Uterus (tissue), 4 donors: ENCODE data around the gene MAPK8IP3. TPM values are rescaled to one million over a fixed set of nuclear protein-coding genes. Genes with fewer than 3 reads are reported as not detected.

Experiments
- DNase-seq, 2 donors: peaks; one replicate each; pipeline ENCODE4 v3.0.0-alpha.2; 2019 to 2020
- H3K27ac ChIP-seq, 2 donors: fragments of 200-600 bp; sonication (generic); 1 replicate in 1 of 2; 2 replicates in 1 of 2; pipeline ENCODE4 v1.5.1; 2016 to 2018
- H3K27me3 ChIP-seq, 2 donors: fragments of 200-600 bp; sonication (generic); one replicate each; pipeline ENCODE4 v1.5.1; 2018 to 2019; ENCODE audit warnings: control low read depth in 1 of 2
- H3K36me3 ChIP-seq, 2 donors: fragments of 200-600 bp; sonication (generic); one replicate each; pipeline ENCODE4 v1.5.1; 2019; ENCODE audit warnings: control low read depth in 1 of 2
- H3K4me1 ChIP-seq, 2 donors: fragments of 200-600 bp; sonication (generic); one replicate each; pipeline ENCODE4 v1.5.1; 2018 to 2019; ENCODE audit warnings: control low read depth in 1 of 2
- H3K4me3 ChIP-seq, 2 donors: fragments of 200-600 bp; sonication (generic); 1 replicate in 1 of 2; 2 replicates in 1 of 2; pipeline ENCODE4 v1.5.1; 2018 to 2019; ENCODE audit warnings: mild to moderate bottlenecking in 1 of 2
- H3K9me3 ChIP-seq, 2 donors: fragments of 200-600 bp; sonication (generic); one replicate each; pipeline ENCODE4 v1.5.1; 2019; ENCODE audit warnings: control low read depth in 1 of 2
- POLR2A ChIP-seq, 2 donors: fragments of 450-650 bp; IDR thresholded peaks; one replicate each; pipeline ENCODE4 v1.6.1; 2016; ENCODE audit warnings: antibody characterized with exemption in 2 of 2, mild to moderate bottlenecking in 1 of 2, moderate library complexity in 1 of 2
- intact Hi-C: fragments of 100-400 bp; cut with DNase I; formaldehyde crosslinking; loops from one replicate; pipeline ENCODE4 v1.15.1; 2023; ENCODE audit warnings: low total_unique reads
- total RNA-seq, 4 donors: library from RNA; depleted of rRNA in 3 of 4; stranded (reverse); fragments of >200 nt in 3 of 4; gene quantifications; one replicate each; pipeline versions ENCODE4 v1.1.0 to v1.2.4, GENCODE V29; 2014 to 2023
- TF ChIP-seq, protein P1 (sequence below), 4 experiments: fragments of 200-600 bp in 2 of 4; fragments of 450-650 bp in 2 of 4; sonication (generic) in 2 of 4; IDR thresholded peaks; one replicate each; pipeline ENCODE4 v1.5.1; 2016 to 2019; ENCODE audit warnings: antibody characterized with exemption in 4 of 4, mild to moderate bottlenecking in 2 of 4, moderate library complexity in 1 of 4
- donor health status: DM: yes; HTN: yes; CAD: no.

The MAPK8IP3 gene
- total RNA-seq, 4 donors from 2014 or later = 17.4 to 113 (median 77.8) TPM

DNA sequence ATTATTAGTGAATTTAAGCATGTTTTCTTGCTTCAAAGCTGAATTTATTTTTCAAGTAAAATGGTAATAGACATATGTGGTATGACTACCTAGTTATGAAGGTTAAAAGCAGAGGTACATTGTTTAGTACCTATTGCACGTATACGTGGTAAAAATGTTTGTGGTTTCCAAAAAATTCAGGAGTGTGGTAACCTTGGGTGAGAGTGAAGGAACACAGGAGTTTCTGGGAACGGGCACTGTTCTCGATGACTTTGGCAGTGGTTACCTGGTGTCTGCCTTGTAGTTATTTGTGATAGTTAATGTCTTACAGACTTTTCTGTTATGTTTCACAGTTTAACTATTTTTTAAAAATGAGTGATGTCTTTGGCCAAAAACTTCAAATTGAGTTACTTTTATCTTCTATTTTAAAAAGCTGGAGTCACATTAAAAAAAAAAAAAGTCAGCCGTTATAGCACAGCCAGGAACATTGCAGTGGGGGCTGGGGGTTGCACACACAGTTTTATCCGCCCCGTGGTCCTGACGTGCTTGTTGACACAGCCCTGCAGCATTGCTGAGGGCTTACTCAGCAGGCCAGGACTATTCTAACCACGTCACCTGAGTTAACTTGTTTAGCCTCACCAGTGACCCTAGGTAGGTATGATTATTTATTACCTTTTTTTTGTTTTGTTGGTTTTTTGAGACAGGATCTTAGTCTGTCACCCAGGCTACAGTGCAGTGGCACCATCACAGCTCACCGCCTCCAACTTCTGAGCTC is 17.0 kb upstream of the MAPK8IP3 start:
- Histone ChIP-seq H3K27me3 (no peaks in the 10 kb centered on the region), H3K9me3 (no peaks in the 10 kb centered on the region), H3K27ac (peak overlapping the region in 1 of 2 donors; percentile 44), H3K36me3 (no peaks in the 10 kb centered on the region), H3K4me3 (no peak overlapping the region), H3K4me1 (no peaks in the 10 kb centered on the region)
- no peak for DNase-seq
- intact Hi-C loops = no loop called here
- no peak for TF ChIP-seq POLR2A (IDR thresholded peaks at IDR 0.05)
- TF ChIP-seq, protein P1, sequence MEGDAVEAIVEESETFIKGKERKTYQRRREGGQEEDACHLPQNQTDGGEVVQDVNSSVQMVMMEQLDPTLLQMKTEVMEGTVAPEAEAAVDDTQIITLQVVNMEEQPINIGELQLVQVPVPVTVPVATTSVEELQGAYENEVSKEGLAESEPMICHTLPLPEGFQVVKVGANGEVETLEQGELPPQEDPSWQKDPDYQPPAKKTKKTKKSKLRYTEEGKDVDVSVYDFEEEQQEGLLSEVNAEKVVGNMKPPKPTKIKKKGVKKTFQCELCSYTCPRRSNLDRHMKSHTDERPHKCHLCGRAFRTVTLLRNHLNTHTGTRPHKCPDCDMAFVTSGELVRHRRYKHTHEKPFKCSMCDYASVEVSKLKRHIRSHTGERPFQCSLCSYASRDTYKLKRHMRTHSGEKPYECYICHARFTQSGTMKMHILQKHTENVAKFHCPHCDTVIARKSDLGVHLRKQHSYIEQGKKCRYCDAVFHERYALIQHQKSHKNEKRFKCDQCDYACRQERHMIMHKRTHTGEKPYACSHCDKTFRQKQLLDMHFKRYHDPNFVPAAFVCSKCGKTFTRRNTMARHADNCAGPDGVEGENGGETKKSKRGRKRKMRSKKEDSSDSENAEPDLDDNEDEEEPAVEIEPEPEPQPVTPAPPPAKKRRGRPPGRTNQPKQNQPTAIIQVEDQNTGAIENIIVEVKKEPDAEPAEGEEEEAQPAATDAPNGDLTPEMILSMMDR (IDR thresholded peaks at IDR 0.05) = no peak

DNA sequence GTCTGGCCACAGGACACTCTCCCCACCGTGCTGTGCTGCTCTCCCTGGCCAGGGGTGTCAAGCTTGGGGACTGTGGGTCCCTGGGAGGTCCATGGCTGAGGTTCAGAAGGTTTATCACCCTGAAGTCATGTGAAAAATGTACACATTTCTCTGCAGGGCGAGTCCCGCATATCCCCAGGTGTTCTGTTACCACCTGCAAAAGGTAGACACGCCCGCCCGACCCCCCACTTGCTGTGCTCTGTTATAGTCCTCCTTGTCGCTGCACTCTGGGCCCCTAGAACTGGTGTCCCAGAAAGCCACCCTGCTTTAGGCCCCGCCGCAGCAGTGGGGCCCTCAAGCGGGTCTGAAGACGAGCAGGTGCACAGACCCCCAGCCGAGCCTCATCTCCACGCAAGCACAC is 16.1 kb upstream of the MAPK8IP3 start:
- Histone ChIP-seq H3K27me3 (no peaks in the 10 kb centered on the region), H3K4me3 (no peak overlapping the region), H3K36me3 (no peaks in the 10 kb centered on the region), H3K9me3 (no peaks in the 10 kb centered on the region), H3K4me1 (no peaks in the 10 kb centered on the region), H3K27ac (no peak overlapping the region)
- intact Hi-C loops = no loop called here
- TF ChIP-seq POLR2A (IDR thresholded peaks at IDR 0.05) = no peak
- TF ChIP-seq, protein P1 (IDR thresholded peaks at IDR 0.05) = no peak
- DNase-seq = no peak

DNA sequence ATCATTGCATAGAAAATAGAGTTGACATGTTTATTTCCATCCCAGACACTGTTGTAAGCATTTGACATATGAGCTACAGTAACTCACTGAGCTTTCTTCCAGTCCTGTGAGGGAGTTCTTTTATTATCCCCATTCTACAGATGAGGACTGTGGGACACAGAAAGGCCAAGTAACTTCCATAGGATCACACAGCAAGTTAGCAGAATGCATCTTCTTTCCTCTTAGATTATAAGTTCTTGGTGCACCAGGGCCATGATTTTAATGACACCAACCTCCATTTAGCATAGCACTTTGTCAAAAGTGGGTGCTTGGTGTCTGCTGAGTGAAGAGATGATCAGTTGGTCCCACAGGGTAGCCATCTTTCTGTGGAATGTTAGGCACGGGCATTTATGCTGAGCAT is 15.2 kb upstream of the MAPK8IP3 start:
- no peak for DNase-seq
- H3K27me3 ChIP-seq = no peaks in the 10 kb centered on the region
- TF ChIP-seq POLR2A (IDR thresholded peaks at IDR 0.05) = no peak
- TF ChIP-seq, protein P1 (IDR thresholded peaks at IDR 0.05) = no peak
- no peak overlapping the region for H3K27ac ChIP-seq
- H3K9me3 ChIP-seq = no peaks in the 10 kb centered on the region
- no peaks in the 10 kb centered on the region for H3K36me3 ChIP-seq
- H3K4me1 ChIP-seq = no peaks in the 10 kb centered on the region
- intact Hi-C loops = no loop called here
- no peak overlapping the region for H3K4me3 ChIP-seq

DNA sequence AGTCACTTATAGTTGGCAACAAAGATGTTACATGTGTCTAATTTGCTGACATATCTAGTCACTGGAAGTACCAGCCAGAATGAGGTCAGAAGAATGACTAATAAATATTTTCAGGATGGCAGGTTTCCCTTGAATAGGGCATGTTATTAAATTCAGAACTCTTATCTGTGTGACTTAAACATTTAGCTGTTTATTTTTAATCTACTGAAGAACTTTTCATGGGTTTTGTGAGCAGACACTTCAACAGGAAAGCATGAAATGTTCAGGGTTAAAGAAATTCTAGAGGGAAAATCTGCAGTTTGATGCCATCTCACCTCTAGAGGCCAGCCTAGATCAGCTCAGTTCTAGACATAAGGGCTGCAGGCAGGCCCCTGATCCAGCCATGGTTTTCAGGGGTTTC is 14.7 kb upstream of the MAPK8IP3 start:
- H3K27ac ChIP-seq = no peak overlapping the region
- no peak overlapping the region for H3K4me3 ChIP-seq
- TF ChIP-seq, protein P1 (IDR thresholded peaks at IDR 0.05) = no peak
- no peak for TF ChIP-seq POLR2A (IDR thresholded peaks at IDR 0.05)
- no peaks in the 10 kb centered on the region for H3K36me3 ChIP-seq
- intact Hi-C loops = no loop called here
- no peaks in the 10 kb centered on the region for H3K27me3 ChIP-seq
- no peak for DNase-seq
- no peaks in the 10 kb centered on the region for H3K4me1 ChIP-seq
- no peaks in the 10 kb centered on the region for H3K9me3 ChIP-seq

DNA sequence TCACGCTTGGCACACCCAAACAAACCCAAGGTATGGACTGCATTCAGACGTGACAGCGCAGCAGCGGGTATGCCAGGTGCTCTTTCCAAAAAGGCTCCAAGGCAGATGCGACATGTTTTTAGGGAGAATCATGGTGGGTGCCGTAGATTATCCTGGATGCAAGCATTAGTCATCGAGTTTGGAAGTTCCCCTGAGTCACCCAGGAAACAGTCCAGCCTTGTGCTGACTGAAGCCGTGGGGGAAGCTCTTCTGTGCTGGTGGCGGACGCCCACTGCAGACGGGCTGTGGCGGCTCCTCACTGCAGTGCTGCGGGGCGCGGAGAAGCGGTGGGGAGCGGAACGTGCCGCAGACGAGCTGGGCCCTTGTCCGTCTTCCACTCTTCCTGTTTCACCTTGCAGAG is 14.0 kb upstream of the MAPK8IP3 start:
- Histone ChIP-seq H3K27me3 (no peaks in the 10 kb centered on the region), H3K4me3 (no peak overlapping the region), H3K4me1 (no peaks in the 10 kb centered on the region), H3K9me3 (no peaks in the 10 kb centered on the region), H3K36me3 (no peaks in the 10 kb centered on the region), H3K27ac (no peak overlapping the region)
- TF ChIP-seq POLR2A (IDR thresholded peaks at IDR 0.05) = no peak
- TF ChIP-seq, protein P1 (IDR thresholded peaks at IDR 0.05) = no peak
- no peak for DNase-seq
- intact Hi-C loops = no loop called here
